Effector memory CD8-positive, alpha-beta T cell (primary cell): Measurements from ENCODE around the gene BTN3A1.
"Not testable (repeated sequence)": the region's sequence is repeated elsewhere in the genome, so short reads cannot be mapped to it uniquely, and the experiment has no call there.

Experiments
- ATAC-seq: fragments of 150-1000 bp; cut with Tn5 transposase; replicated peaks from 2 replicates; pipeline ENCODE4 v1.10.0; 2021; ENCODE audit warnings: mild to moderate bottlenecking, moderate library complexity
- DNase-seq, 3 experiments: peaks; one replicate each; pipeline ENCODE4 v3.0.0; 2021
- H3K27ac Mint-ChIP-seq, 2 donors: one replicate each; pipeline ENCODE4 v1.8.0; 2022; ENCODE audit warnings: mild to moderate bottlenecking in 2 of 2, mixed read lengths in 2 of 2, moderate library complexity in 2 of 2
- H3K27me3 Mint-ChIP-seq, 2 donors: one replicate each; pipeline ENCODE4 v1.8.0; 2022; ENCODE audit warnings: mixed read lengths in 2 of 2
- H3K36me3 Mint-ChIP-seq: one replicate; pipeline ENCODE4 v1.8.0; 2022; ENCODE audit warnings: mild to moderate bottlenecking, moderate library complexity, mixed read lengths; ENCODE audit not compliant: insufficient read depth
- H3K4me1 Mint-ChIP-seq, 2 donors: one replicate each; pipeline ENCODE4 v1.8.0; 2022; ENCODE audit warnings: low read depth in 2 of 2, mixed read lengths in 2 of 2
- H3K4me3 Mint-ChIP-seq, 2 donors: one replicate each; pipeline ENCODE4 v1.8.0; 2022; ENCODE audit warnings: mild to moderate bottlenecking in 2 of 2, mixed read lengths in 2 of 2, moderate library complexity in 2 of 2
- H3K9me3 Mint-ChIP-seq, 2 donors: one replicate each; pipeline ENCODE4 v1.8.0; 2022; ENCODE audit warnings: mixed read lengths in 2 of 2

Gene BTN3A1

DNA sequence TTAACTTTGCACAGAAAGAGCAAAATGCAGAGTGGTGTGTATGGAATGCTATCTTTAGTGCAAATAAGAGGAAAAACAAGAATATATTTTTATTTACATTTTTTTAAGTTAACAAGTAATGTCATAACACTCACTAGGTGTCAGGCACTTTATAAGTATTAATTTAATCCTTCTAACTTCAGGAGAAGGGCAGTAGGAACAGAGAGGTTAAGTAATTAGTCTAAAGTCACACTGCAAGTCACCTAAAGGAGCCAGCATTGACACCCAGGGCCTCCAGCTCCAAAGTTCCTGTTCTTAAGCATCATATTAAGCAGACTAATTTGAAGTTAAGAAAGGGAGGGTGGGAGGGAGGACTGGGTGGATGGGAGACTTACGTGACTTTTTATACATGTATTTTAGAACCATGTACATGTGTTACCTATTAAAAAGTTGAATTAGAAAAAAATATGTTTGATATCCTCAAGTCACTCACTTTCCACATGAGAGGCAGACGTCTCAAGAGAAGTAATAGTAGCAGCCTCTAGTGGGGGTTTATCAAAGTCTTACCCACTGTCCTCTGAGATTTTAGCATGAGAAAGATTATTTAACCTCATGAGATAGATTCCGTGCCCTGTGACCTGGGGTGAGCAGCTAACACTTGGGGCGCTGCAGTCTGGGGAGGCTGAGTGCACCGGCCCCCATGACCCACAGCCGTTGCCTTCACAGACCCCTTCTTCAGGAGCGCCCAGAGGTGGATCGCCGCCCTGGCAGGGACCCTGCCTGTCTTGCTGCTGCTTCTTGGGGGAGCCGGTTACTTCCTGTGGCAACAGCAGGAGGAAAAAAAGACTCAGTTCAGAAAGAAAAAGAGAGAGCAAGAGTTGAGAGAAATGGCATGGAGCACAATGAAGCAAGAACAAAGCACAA lies 7.0 kb downstream of the BTN3A1 start:
- Mint-ChIP-seq H3K36me3 (peaks cover 78% of the 10 kb centered on the region), H3K9me3 (no peaks in the 10 kb centered on the region), H3K27me3 (no peaks in the 10 kb centered on the region), H3K27ac (peak overlapping the region; percentile 41 to 86), H3K4me3 (no peak overlapping the region), H3K4me1 (peaks cover 46 to 61% of the 10 kb centered on the region in 2 donors)
- DNase-seq (no peak), ATAC-seq (no peak)

DNA sequence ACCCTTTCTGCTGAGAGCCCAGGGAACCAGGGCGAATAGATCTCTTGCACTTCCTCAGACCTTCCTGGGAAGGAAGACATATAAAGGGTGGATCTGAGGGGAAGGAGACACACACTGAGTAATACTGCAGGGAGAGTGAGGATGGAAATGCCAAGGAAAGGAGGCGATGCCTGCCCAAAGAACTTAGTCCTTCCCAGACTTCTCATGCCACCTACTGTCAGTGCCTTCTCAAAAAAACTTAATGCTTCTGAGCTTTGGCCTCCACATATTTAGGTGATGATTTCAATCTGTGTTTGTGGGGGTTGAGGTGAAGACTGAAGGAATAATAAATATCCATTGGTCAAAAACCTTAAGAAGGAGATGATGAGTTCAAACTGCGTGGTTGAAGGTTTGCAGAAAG lies 9.7 kb downstream of the BTN3A1 start:
- no peaks in the 10 kb centered on the region for H3K27me3 Mint-ChIP-seq
- H3K9me3 Mint-ChIP-seq: no peaks in the 10 kb centered on the region
- no peak overlapping the region for H3K4me3 Mint-ChIP-seq
- DNase-seq (no peak), ATAC-seq (no peak)
- peaks cover 59% of the 10 kb centered on the region for H3K36me3 Mint-ChIP-seq
- H3K27ac Mint-ChIP-seq: peak overlapping the region; percentile 86 to 88
- peaks cover 27 to 38% of the 10 kb centered on the region in 2 donors for H3K4me1 Mint-ChIP-seq

DNA sequence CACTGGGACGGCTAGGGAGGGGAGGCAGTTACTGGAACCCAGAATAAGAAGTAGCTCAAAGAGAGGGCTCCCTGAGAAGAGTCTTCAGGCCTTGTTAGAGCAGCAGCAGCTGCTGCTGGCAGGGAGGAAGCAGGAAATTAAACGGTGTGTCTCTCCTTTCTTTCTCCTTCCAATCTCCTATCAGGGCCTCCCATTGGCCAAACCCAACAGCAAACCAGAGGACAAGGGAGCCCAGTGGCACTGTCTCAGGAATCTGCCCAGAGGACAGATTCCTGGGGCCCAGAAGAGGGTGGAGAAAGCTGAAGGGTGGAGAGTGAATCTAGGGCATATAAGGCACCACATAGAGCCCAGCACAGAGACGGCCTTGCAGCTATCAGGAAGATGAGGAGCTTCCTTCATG lies 10.2 kb downstream of the BTN3A1 start:
- no peak for ATAC-seq
- H3K4me3 Mint-ChIP-seq: no peak overlapping the region
- H3K9me3 Mint-ChIP-seq: no peaks in the 10 kb centered on the region
- H3K27ac Mint-ChIP-seq: peak overlapping the region; percentile 86 to 88
- H3K36me3 Mint-ChIP-seq: peaks cover 55% of the 10 kb centered on the region
- peaks cover 22 to 33% of the 10 kb centered on the region in 2 donors for H3K4me1 Mint-ChIP-seq
- no peak for DNase-seq
- H3K27me3 Mint-ChIP-seq: no peaks in the 10 kb centered on the region

DNA sequence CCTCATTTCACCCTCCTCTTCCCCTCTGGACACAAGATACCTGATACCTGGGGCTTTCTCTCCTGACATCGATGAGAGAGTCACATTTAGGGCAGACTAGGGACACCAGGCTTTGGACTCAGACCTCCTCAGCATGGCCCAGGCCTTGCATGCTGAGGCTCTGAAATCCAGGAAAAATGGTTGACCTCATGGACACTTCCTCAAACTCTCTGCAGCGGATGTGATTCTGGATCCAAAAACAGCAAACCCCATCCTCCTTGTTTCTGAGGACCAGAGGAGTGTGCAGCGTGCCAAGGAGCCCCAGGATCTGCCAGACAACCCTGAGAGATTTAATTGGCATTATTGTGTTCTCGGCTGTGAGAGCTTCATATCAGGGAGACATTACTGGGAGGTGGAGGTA lies 10.9 kb downstream of the BTN3A1 start:
- H3K4me3 Mint-ChIP-seq: no peak overlapping the region

DNA sequence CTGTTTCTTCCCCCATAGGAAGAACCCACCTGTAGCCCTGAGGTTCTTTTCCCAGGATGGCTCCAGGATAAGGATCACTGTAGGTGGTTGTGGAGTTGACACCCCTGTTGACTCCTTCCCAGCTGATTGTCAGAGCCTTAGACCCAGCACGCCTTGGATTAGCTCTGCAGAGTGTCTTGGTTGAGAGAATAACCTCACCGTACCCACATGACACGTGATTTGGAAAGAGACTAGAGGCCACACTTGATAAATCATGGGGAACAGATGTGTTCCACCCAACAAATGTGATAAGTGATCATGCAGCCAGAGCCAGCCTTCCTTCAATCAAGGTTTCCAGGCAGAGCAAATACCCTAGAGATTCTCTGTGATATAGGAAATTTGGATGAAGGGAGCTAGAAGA lies 12.2 kb downstream of the BTN3A1 start:
- Mint-ChIP-seq H3K4me1 (peaks cover 14 to 18% of the 10 kb centered on the region in 2 donors), H3K36me3 (peaks cover 36% of the 10 kb centered on the region), H3K27ac (no peak overlapping the region), H3K9me3 (no peaks in the 10 kb centered on the region), H3K27me3 (no peaks in the 10 kb centered on the region), H3K4me3 (no peak overlapping the region)
- DNase-seq (no peak), ATAC-seq (no peak)

More for the DNA sequence above, 10.9 kb downstream of the BTN3A1 start:
- peaks cover 47% of the 10 kb centered on the region for H3K36me3 Mint-ChIP-seq
- ATAC-seq: no peak
- no peaks in the 10 kb centered on the region for H3K27me3 Mint-ChIP-seq
- peak overlapping the region in 1 of 2 donors; percentile 29 for H3K27ac Mint-ChIP-seq
- DNase-seq: no peak
- H3K9me3 Mint-ChIP-seq: no peaks in the 10 kb centered on the region
- peaks cover 15 to 26% of the 10 kb centered on the region in 2 donors for H3K4me1 Mint-ChIP-seq

DNA sequence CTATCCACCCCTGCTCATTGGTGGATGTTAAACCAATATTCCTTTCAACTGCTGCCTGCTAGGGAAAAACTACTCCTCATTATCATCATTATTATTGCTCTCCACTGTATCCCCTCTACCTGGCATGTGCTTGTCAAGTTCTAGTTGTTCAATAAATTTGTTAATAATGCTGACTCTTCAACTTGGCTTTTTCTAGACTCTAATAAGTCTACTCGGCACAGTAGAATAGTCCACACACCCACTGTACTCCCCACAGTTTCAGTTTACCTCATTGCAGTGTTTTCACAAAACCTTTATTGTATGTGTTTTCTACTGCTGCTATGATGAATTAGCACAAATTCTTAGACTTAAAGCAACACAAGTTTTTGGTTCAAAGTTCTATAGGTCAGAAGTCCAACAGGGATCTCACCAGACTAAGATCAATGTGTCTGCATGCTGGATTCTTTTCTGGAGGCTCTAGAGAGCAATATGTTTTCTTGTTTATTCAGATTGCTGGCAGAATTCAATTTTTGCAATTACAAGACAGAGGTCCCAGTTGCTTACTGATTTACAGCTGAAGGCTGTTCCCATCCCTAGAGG lies 13.1 kb downstream of the BTN3A1 start:
- DNase-seq (no peak), ATAC-seq (no peak)
- Mint-ChIP-seq H3K27ac (peak overlapping the region; percentile 8 to 79), H3K4me3 (no peak overlapping the region), H3K9me3 (no peaks in the 10 kb centered on the region), H3K36me3 (peaks cover 29% of the 10 kb centered on the region), H3K4me1 (peaks cover 11 to 16% of the 10 kb centered on the region in 2 donors), H3K27me3 (no peaks in the 10 kb centered on the region)

DNA sequence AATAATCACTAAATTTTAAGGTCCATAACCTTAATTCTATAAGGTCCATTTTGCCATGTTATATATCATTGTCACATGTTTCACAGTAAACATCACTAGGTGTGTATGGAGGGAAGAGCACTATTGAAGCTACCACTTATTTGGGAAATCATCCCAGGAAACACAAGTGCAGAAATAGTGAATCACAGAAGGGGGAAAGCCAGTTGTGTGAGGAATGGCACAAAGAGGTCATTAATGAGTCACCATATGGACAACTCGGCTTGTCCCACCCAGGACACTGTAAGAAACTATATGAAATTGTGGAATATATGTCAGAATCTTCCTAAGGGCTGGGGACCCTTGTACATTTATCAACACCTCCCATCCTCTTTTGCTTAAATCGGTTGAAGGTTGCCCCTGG lies 13.7 kb downstream of the BTN3A1 start:
- H3K27ac Mint-ChIP-seq: peak overlapping the region; percentile 8 to 79
- no peak for DNase-seq
- H3K9me3 Mint-ChIP-seq: no peaks in the 10 kb centered on the region
- H3K4me1 Mint-ChIP-seq: peaks cover 9 to 14% of the 10 kb centered on the region in 2 donors
- peaks cover 22% of the 10 kb centered on the region for H3K36me3 Mint-ChIP-seq
- H3K4me3 Mint-ChIP-seq: no peak overlapping the region
- no peak for ATAC-seq
- H3K27me3 Mint-ChIP-seq: no peaks in the 10 kb centered on the region

DNA sequence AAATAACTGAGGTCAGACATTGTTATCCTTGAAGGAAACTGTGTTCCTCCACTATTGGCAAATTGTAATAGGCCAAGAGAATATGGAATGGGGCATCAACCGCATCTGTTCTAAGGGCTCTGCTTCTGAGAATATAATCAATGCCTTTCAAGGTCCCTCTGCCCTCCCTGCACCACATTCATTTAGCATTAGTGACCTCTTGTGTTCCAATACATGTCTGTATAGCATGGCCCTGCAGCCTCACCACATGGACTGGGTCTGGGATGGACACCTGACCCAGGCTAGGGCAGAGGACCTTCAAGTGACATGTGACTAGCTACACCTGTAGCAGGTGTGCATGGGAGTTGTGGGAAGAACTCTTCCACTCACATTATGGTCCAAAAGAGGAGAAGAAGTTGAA lies 14.2 kb downstream of the BTN3A1 start:
- H3K27ac Mint-ChIP-seq: no peak overlapping the region
- H3K27me3 Mint-ChIP-seq: no peaks in the 10 kb centered on the region
- H3K36me3 Mint-ChIP-seq: peaks cover 17% of the 10 kb centered on the region
- H3K9me3 Mint-ChIP-seq: no peaks in the 10 kb centered on the region
- peaks cover 9 to 13% of the 10 kb centered on the region in 2 donors for H3K4me1 Mint-ChIP-seq
- no peak for ATAC-seq
- H3K4me3 Mint-ChIP-seq: no peak overlapping the region
- DNase-seq: no peak

DNA sequence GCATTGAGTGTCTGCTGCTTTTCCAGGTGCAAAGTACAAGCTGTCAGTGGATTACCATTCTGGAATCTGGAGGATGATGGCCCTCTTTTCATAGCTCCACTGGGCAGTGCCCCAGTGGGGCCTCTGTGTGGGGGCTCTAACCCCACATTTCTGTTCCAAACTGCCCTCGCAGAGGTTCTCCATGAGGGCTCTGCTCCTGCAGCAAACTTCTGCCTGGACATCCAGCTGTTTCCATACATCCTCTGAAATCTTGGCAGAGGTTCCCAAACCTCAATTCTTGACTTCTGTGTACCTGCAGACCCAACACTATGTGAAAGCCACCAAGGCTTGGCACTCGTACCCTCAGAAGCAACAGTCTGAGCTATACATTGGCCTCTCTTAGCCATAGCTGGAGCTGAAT lies 16.0 kb downstream of the BTN3A1 start:
- not testable (repeated sequence) for H3K4me3 Mint-ChIP-seq, H3K27me3 Mint-ChIP-seq, H3K36me3 Mint-ChIP-seq, H3K9me3 Mint-ChIP-seq, DNase-seq, ATAC-seq
- peaks cover 6 to 11% of the 10 kb centered on the region in 2 donors for H3K4me1 Mint-ChIP-seq
- H3K27ac Mint-ChIP-seq: peak overlapping the region in 1 of 2 donors; percentile 26

DNA sequence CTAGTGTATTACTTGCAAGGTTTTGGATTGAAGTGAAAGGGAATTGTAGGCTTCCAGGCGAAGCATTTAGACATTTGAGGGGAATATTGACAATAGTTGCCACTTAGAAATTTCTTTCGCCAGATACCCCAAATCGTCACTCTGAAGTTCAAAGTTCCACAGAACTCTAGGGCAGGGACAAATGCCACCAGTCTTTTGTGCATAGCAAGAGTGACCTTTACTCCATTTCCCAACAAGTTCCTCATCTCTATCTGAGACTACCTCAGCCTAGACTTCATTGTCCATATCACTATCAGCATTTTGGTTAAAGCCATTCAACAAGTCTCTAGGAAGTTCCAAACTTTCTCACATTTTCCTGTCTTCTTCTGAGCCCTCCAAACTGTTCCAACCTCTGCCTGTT lies 16.7 kb downstream of the BTN3A1 start:
- H3K27ac Mint-ChIP-seq, H3K9me3 Mint-ChIP-seq, H3K4me1 Mint-ChIP-seq, DNase-seq, H3K4me3 Mint-ChIP-seq, H3K36me3 Mint-ChIP-seq, ATAC-seq, H3K27me3 Mint-ChIP-seq: not testable (repeated sequence)

DNA sequence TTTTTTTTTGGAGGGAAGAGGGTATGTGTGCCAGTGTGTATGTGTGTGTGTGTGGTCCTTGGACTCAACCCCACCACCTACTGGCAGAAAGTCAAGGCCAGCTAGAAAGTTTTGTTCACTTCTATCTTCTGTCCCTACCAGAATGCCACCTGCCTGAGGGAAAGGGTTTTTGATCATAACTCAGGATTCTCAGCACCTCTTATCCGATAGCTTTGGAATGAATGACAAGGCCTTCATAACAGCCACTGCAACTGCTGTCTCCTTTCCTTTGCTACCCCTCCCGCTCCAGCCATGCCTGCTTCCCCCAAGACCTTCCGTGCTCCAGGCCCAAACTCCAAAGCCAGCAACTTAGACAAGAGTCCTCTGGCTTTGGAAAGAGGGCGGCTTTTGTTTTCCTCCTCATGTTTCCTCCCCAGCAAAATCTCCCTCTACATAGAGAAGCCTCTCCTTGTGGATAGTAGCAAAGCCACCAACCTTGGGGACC lies 18.7 kb downstream of the BTN3A1 start:
- Mint-ChIP-seq H3K4me1 (peaks cover 8 to 10% of the 10 kb centered on the region in 2 donors), H3K9me3 (no peaks in the 10 kb centered on the region)
- ATAC-seq: peak; percentile 51

DNA sequence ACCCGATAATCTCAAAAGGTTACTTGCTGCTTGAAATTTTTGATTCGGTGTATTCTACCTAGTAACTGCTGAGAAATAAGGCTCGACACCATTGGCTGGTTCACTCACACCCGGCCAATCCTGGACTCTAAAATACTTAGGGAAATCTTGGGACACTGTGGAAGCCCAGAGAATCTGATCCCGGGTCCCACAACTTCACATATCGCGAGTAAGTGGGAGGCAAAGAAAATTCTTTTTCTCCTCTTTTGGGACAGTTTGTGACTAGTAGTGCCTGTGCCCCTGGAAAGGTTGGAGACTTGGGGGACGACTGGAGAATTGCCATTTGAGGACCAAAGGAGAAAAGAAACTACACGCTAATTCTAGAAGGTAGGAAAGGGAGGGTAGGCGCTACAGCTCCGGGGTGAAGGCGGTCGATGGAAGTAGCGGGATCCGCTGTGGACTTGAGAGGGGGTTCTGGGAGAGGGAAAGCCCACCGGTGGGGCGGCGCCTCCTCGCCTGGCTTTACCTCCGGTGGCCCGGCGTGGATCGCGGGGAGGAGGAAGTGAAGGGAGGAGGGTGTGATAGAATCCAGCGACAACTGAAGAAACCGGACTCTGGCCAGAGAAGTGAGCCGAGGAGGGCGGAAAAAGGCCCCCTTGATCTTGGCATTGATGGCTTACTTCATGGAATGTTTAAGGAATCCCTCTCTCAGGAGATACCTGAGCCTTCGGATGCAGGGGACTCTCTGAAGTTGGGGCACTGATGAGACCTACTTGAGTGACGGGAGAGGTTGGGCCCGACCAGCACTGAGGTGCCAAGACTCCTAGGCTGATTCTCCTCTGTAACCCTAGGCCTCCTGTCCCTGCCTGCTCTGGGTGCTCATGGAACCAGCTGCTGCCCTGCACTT lies 19.4 kb downstream of the BTN3A1 start:
- H3K27ac Mint-ChIP-seq: no peak overlapping the region
- H3K9me3 Mint-ChIP-seq: no peaks in the 10 kb centered on the region
- no peak overlapping the region for H3K4me3 Mint-ChIP-seq
- H3K36me3 Mint-ChIP-seq: peaks cover 3% of the 10 kb centered on the region
- H3K4me1 Mint-ChIP-seq: peaks cover 8 to 10% of the 10 kb centered on the region in 2 donors
- no peaks in the 10 kb centered on the region for H3K27me3 Mint-ChIP-seq
- peak; percentile 28 to 49 (median 30) for DNase-seq
- ATAC-seq: peak; percentile 94

More for the DNA sequence above, 18.7 kb downstream of the BTN3A1 start:
- Mint-ChIP-seq H3K27me3 (no peaks in the 10 kb centered on the region), H3K36me3 (no peaks in the 10 kb centered on the region), H3K27ac (no peak overlapping the region), H3K4me3 (no peak overlapping the region)
- peak; percentile 14 to 23 (median 16) for DNase-seq

DNA sequence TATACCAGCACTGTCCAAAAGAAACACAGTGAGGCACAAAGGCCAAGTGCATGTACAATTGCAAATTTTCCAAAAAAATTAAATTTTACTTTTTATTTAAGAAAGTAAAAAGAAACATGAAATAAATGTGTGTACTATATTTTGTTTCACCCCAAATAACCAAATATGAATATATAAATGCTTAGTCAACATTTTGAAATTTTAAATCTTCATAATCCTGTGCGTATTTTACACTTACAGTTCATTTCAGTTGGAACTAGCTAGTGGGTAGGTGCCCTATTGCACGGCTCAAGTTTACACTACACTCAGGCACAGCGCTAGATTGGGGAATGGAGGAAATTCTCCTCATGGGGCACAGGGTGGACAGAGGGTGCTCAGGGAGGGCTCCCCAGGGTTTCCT lies 20.3 kb downstream of the BTN3A1 start:
- Mint-ChIP-seq H3K27ac (no peak overlapping the region), H3K9me3 (no peaks in the 10 kb centered on the region), H3K4me1 (peaks cover 10 to 11% of the 10 kb centered on the region in 2 donors), H3K4me3 (peak overlapping the region in 1 of 2 donors; percentile 30), H3K27me3 (no peaks in the 10 kb centered on the region), H3K36me3 (peaks cover 6% of the 10 kb centered on the region)
- ATAC-seq: no peak
- no peak for DNase-seq
